ENCODE measurements around the gene UBQLNL. TPM values are rescaled to one million over a fixed set of nuclear protein-coding genes. Genes with fewer than 3 reads are reported as not detected.

Gene UBQLNL, protein sequence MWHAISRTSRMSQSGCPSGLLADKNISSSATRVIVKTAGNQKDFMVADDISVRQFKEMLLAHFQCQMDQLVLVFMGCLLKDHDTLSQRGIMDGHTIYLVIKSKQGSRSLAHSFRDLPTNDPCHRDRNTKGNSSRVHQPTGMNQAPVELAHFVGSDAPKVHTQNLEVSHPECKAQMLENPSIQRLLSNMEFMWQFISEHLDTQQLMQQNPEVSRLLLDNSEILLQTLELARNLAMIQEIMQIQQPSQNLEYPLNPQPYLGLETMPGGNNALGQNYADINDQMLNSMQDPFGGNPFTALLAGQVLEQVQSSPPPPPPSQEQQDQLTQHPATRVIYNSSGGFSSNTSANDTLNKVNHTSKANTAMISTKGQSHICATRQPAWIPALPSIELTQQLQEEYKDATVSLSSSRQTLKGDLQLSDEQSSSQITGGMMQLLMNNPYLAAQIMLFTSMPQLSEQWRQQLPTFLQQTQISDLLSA
- 0.25 TPM in 1 of 2 replicates, not detected in the other for total RNA-seq

DNA sequence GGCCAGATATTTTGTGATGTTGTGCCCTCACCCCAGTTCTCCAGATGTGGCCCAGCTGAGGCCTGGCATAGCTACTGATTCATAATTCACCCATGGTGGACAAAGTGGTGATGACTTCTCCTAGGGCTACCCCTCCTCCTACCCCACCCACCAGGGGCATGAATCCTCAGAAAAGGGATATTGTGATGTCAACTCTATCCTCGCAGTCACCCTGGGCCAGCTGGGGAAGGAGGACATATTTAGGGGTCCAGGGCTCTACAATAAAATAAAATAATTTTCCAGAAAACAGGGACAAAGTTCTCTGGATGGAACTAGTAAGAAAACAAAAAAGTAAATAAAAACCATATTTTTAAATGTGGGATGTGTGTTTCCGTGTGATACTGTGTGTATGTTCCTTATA is at the start of gene UBQLNL:
UBQLNL (minus strand) TSS at position 101 of the 400 bp plus-strand sequence. CDS start 258 bp downstream, outside the sequence.

DNA sequence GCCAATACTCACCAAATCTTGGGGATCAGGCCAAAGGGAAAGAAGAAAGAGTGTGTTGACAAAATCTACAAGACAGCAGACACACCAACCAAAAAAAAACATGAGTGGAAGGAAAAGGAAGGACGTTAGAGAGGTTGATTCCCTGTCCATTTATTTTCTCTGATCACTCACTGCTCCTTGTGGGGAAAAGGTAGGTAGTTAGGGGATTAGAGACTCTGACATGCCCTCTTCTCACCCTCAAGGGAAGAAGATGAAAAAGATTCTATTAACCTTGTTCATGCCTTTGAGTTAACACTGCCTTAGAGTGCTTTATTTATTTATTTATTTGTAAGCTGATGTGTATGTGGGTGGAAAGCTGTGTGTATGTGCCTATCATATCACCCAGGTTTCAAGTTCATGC is 31.9 kb upstream of the UBQLNL start, which contains the start of gene OR52H1:
OR52H1 (minus strand) TSS at position 101 of the 400 bp plus-strand sequence. CDS start 3,035 bp downstream, outside the sequence.

DNA sequence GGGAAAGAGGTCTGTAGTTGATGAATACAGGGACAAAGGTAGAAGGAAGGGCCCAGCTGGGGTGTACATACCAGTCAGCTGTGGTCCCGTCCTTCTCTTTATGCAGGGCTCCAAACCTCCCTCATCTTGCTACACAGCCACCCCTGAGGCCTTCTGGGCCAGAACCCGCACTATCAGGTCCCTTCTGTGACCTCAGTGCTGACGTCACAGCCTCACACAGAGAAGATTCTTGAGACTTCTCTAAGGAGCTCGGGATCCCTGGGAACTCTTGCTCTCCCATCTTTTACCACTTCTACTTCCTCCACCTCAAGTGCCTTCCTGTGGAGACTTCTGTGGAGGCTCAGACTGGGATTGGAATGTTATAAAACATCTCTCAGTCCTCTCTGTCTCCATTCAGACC is 6.7 kb downstream of the UBQLNL start, which contains the start of gene UBQLN3:
UBQLN3 (minus strand) TSS at position 155 of the 400 bp plus-strand sequence. CDS start 399 bp downstream, outside the sequence.

DNA sequence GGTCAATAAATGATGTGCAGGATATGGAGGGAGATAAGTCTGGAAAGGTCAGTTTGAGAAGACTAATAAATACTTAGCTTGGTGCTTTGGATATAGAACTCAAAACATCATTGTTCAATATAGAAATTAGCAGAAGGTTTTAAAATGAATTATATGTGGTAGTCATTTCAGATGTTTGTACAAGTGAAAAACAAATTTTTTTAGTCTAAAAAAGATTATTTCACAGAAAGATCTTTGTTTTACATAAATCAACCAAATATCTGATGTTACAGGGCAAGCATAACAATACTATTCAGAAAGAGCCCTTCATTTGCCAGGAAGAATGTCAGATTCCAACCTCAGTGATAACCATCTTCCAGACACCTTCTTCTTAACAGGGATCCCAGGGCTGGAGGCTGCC is 28.1 kb downstream of the UBQLNL start, which contains the start of gene OR52D1:
OR52D1 (plus strand) TSS at position 301 of the 400 bp plus-strand sequence; CDS start at position 323, 22 bp downstream.

Other genes with a start within 250 kb of the UBQLNL start
- gene HBE1, start 246.8 kb downstream of the UBQLNL start, total RNA-seq: not detected in 2 replicates
- not detected in 2 replicates for gene OR51B4, start 214.8 kb downstream of the UBQLNL start, total RNA-seq
- not detected in 2 replicates for gene OR51B2, start 192.4 kb downstream of the UBQLNL start, total RNA-seq
- not detected in 2 replicates for gene OR51B5, start 173.2 kb downstream of the UBQLNL start, total RNA-seq
- gene OR51B6, start 165.2 kb downstream of the UBQLNL start, total RNA-seq: not detected in 2 replicates
- gene OR51M1, start 132.9 kb downstream of the UBQLNL start, total RNA-seq: not detected in 2 replicates
- not detected in 2 replicates for gene OR51Q1, start 94.6 kb downstream of the UBQLNL start, total RNA-seq
- not detected in 2 replicates for gene OR51I1, start 75.2 kb downstream of the UBQLNL start, total RNA-seq
- gene OR51I2, start 67.4 kb downstream of the UBQLNL start, total RNA-seq: not detected in 2 replicates
- not detected in 2 replicates for gene OR52D1, start 28.0 kb downstream of the UBQLNL start, total RNA-seq
- gene UBQLN3, start 6.7 kb downstream of the UBQLNL start, total RNA-seq: not detected in 2 replicates
- gene OR52H1, start 31.8 kb upstream of the UBQLNL start, total RNA-seq: not detected in 2 replicates
- gene OR52B6, start 64.2 kb upstream of the UBQLNL start, total RNA-seq: not detected in 2 replicates
- gene TRIM6, start 79.9 kb upstream of the UBQLNL start, total RNA-seq: 4.7 and 6.6 TPM in 2 replicates
- gene TRIM34, start 108.3 kb upstream of the UBQLNL start, total RNA-seq: 10.8 and 14.0 TPM in 2 replicates
- 43.7 and 44.8 TPM in 2 replicates for gene TRIM5, start 168.4 kb upstream of the UBQLNL start, total RNA-seq
- 135 and 147 TPM in 2 replicates for gene TRIM22, start 173.1 kb upstream of the UBQLNL start, total RNA-seq
- not detected in 2 replicates for gene OR56B1, start 219.7 kb upstream of the UBQLNL start, total RNA-seq
- not detected in 2 replicates for gene OR52N4, start 237.5 kb upstream of the UBQLNL start, total RNA-seq